Activated CD8-positive, alpha-beta memory T cell treated with anti-CD3 and anti-CD28 coated beads, Interleukin-2, amount 10 ng/mL, durations not matched to agents 7 days and 5 days (primary cell): ENCODE measurements around the gene ADK. TPM values are rescaled to one million over a fixed set of nuclear protein-coding genes. Genes with fewer than 3 reads are reported as not detected.

ENCODE experiments used
- ATAC-seq: fragments of 150-1000 bp; cut with Tn5 transposase; one replicate; pipeline ENCODE4 v1.10.0; 2021; ENCODE audit warnings: moderate library complexity
- CTCF ChIA-PET: fragments of 350-600 bp; sonication (Branson Sonifier 250); formaldehyde crosslinking; loops from one replicate; lab custom pipeline; 2021; ENCODE audit warnings: antibody characterized with exemption; lab: Charles Lee
- DNase-seq: peaks from one replicate; pipeline ENCODE4 v3.0.0-alpha.2; 2020
- H3K27ac Mint-ChIP-seq: one replicate; pipeline ENCODE4 v1.8.0; 2021; ENCODE audit warnings: mild to moderate bottlenecking, mixed read lengths
- H3K27me3 Mint-ChIP-seq: one replicate; pipeline ENCODE4 v1.8.0; 2021; ENCODE audit warnings: mixed read lengths
- H3K36me3 Mint-ChIP-seq: one replicate; pipeline ENCODE4 v1.8.0; 2021; ENCODE audit warnings: mild to moderate bottlenecking, mixed read lengths
- H3K4me1 Mint-ChIP-seq: one replicate; pipeline ENCODE4 v1.8.0; 2021; ENCODE audit warnings: mixed read lengths
- H3K4me3 Mint-ChIP-seq: one replicate; pipeline ENCODE4 v1.8.0; 2021; ENCODE audit warnings: mild to moderate bottlenecking, moderate library complexity, mixed read lengths
- H3K9me3 Mint-ChIP-seq: one replicate; pipeline ENCODE4 v1.8.0; 2022; ENCODE audit warnings: low read depth, mixed read lengths
- total RNA-seq, 2 experiments: library from RNA; stranded (reverse); gene quantifications; one replicate each; pipeline ENCODE4 v1.2.3, GENCODE V29; 2021

The ADK gene
- total RNA-seq, 2 experiments from 2014 or later, result 38.3 to 46.2 TPM

- ATAC-seq (no peak), DNase-seq (no peak)
- CTCF ChIA-PET, result interaction anchor here (0.6 to 1.4 kb wide), 2 partner anchors 13 to 354 kb away, joined by 3 read pairs; no protein-coding TSS in a partner anchor
- H3K27me3 Mint-ChIP-seq, result no peaks in the 10 kb centered on the region
- peaks cover 8% of the 10 kb centered on the region for H3K4me1 Mint-ChIP-seq
- H3K4me3 Mint-ChIP-seq, result no peak overlapping the region
- no peak overlapping the region for H3K27ac Mint-ChIP-seq
- no peaks in the 10 kb centered on the region for H3K9me3 Mint-ChIP-seq
- H3K36me3 Mint-ChIP-seq, result no peaks in the 10 kb centered on the region
Measured at GRCh38 chr10:74306227-74306982, 155.4 kb downstream of the ADK start.

DNA sequence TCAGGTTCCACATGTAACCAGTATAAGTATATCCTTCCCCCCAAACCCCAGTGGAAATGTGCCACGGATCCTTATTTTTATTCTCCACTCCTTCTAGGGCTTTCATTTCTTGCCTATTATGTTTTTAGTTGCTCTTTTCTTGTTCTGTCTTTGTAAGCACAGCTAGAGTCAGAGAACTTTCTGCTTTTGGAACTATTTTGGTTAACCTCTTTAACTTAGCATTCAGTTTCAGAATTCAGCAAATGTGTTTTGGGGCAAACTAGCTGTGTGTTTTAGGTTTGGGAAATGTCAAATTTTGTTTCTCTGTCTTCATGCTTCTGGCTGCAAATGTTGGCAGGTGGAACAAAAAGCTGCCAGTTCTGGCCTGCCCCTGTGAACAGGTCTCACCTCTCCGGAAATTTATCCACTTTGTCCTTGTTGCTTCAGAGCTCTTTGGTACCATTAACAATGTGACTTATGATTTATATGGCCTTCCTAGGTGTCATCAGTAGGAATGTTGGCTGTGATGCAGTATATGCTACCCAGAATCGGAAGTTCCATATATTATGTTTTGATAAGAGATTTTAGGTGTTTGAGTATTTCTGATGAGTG, 156.1 kb downstream of the ADK start:
- H3K27ac Mint-ChIP-seq, result no peak overlapping the region
- CTCF ChIA-PET, result interaction anchor here (0.6 to 1.4 kb wide), 2 partner anchors 14 to 354 kb away, joined by 3 read pairs; no protein-coding TSS in a partner anchor
- H3K27me3 Mint-ChIP-seq, result no peaks in the 10 kb centered on the region
- no peak overlapping the region for H3K4me3 Mint-ChIP-seq
- DNase-seq (no peak), ATAC-seq (no peak)
- peaks cover 8% of the 10 kb centered on the region for H3K4me1 Mint-ChIP-seq
- H3K9me3 Mint-ChIP-seq, result no peaks in the 10 kb centered on the region
- H3K36me3 Mint-ChIP-seq, result no peaks in the 10 kb centered on the region

DNA sequence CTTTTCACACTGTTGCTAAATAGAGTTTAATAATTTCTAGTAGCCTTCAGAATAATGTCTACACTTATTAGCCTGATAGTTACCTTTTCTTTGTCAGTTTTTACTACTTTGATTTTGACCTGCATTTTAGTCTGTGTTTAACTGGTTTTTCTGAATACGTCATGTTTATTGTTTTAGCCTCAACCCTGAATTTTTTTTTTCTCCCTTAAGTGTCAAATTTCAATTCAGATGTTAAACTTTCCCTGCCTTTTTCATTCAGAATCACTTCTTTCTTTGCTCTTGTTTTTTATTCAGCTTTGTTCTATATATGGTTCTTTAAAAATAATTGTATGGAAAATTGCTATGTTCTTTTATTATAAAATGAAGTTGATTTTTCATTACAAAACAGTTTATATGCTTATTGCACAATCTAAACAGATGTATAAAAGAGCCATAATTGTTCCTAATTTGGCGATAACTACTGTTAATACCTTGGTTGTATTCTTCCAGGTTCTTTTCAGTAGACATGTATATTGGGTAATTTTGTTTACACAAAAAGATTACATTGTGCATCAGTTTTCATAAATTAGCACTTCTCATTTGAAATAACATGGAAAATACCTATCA, 159.7 kb downstream of the ADK start:
- CTCF ChIA-PET, result no interaction called here

GRCh38 chr10:74314166-74314565, 163.1 kb downstream of the ADK start:
- CTCF ChIA-PET, result no interaction called here
- peaks cover 23% of the 10 kb centered on the region for H3K36me3 Mint-ChIP-seq
- DNase-seq, result no peak
- H3K9me3 Mint-ChIP-seq, result peaks cover 2% of the 10 kb centered on the region
- no peak for ATAC-seq
- no peaks in the 10 kb centered on the region for H3K4me1 Mint-ChIP-seq
- no peaks in the 10 kb centered on the region for H3K27me3 Mint-ChIP-seq
- no peak overlapping the region for H3K27ac Mint-ChIP-seq
- H3K4me3 Mint-ChIP-seq, result no peak overlapping the region

More for the DNA sequence above, 159.7 kb downstream of the ADK start:
- ATAC-seq (no peak), DNase-seq (no peak)
- H3K36me3 Mint-ChIP-seq, result peaks cover 2% of the 10 kb centered on the region
- no peak overlapping the region for H3K4me3 Mint-ChIP-seq
- H3K9me3 Mint-ChIP-seq, result no peaks in the 10 kb centered on the region
- H3K27ac Mint-ChIP-seq, result no peak overlapping the region
- no peaks in the 10 kb centered on the region for H3K27me3 Mint-ChIP-seq
- H3K4me1 Mint-ChIP-seq, result peaks cover 8% of the 10 kb centered on the region

- no peak for ATAC-seq
- Mint-ChIP-seq H3K27me3 (no peaks in the 10 kb centered on the region), H3K4me3 (no peak overlapping the region), H3K36me3 (peaks cover 53% of the 10 kb centered on the region), H3K4me1 (no peaks in the 10 kb centered on the region), H3K9me3 (peaks cover 14% of the 10 kb centered on the region), H3K27ac (no peak overlapping the region)
- CTCF ChIA-PET, result no interaction called here
- no peak for DNase-seq
Measured at GRCh38 chr10:74320026-74320425, 169.0 kb downstream of the ADK start.

DNA sequence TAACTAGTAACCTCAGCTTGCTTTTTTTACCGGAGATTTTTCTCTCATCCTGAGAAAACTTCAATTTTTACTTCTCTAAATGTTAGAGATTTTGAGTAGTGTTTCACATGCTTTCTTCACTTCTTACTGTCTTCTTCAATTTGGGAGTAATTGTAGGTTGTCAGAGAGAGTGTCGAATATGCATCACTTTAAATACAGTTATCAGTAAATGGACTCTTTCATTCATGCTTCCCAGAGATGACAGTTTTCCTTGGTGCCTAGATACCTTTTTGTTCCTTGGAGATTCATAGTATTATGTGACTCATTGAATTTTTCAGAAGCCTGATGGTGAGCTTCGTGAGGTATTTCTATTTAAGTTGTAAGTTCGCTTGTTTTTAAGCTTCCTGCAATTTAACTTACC, 169.7 kb downstream of the ADK start:
- no peak overlapping the region for H3K27ac Mint-ChIP-seq
- no peaks in the 10 kb centered on the region for H3K27me3 Mint-ChIP-seq
- DNase-seq (no peak), ATAC-seq (no peak)
- H3K4me1 Mint-ChIP-seq, result no peaks in the 10 kb centered on the region
- H3K9me3 Mint-ChIP-seq, result peaks cover 14% of the 10 kb centered on the region
- H3K36me3 Mint-ChIP-seq, result peaks cover 51% of the 10 kb centered on the region
- no peak overlapping the region for H3K4me3 Mint-ChIP-seq
- CTCF ChIA-PET, result no interaction called here

DNA sequence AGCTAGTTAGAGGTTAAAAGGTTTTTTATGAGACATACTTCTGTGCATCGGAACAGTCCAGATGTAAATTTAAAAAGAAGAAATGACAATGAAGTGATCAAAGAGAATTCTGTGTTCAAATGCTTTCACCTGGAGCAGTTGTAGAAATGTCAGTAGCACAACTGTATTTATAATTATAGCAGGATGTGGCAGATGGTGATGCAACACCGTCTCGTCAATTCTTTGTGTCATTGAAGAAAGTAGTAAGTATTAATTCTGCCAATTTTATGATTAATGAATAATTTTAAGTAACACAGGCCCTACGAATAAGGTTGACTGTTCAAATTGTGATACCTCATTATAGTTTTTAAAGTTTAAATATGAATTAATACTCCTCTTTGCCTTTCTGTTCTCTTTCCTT, 171.1 kb downstream of the ADK start:
- Mint-ChIP-seq H3K36me3 (peaks cover 47% of the 10 kb centered on the region), H3K27me3 (no peaks in the 10 kb centered on the region), H3K9me3 (peaks cover 14% of the 10 kb centered on the region), H3K4me1 (no peaks in the 10 kb centered on the region), H3K27ac (no peak overlapping the region), H3K4me3 (no peak overlapping the region)
- CTCF ChIA-PET, result no interaction called here
- ATAC-seq (no peak), DNase-seq (no peak)

DNA sequence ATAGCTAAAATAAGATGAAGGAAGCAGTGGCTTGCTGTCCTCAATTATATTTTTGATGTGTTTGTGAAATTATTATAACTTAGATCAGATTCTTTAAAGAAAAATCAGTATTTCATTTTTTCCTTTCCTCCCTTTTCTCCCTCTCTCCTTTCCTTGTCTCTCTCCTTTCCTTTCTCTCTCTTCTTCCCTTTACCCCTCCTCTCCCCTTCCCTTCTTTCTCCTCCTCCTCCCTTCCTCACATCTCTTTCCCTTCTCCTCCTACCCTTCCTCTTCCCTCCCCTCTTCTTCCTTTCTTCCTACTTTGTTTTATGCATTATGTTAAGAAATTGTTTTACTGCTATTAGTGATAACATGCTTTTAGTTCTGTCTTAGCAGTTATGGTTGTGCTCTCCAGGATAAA, 171.5 kb downstream of the ADK start:
- DNase-seq, result no peak
- no peak for ATAC-seq
- Mint-ChIP-seq H3K36me3 (peaks cover 45% of the 10 kb centered on the region), H3K4me1 (no peaks in the 10 kb centered on the region), H3K27me3 (no peaks in the 10 kb centered on the region), H3K4me3 (no peak overlapping the region), H3K27ac (no peak overlapping the region), H3K9me3 (peaks cover 14% of the 10 kb centered on the region)
- CTCF ChIA-PET, result no interaction called here

GRCh38 chr10:74328388-74328787, 177.4 kb downstream of the ADK start:
- no peak overlapping the region for H3K4me3 Mint-ChIP-seq
- no peak for DNase-seq
- ATAC-seq, result no peak
- H3K4me1 Mint-ChIP-seq, result no peaks in the 10 kb centered on the region
- CTCF ChIA-PET, result no interaction called here
- H3K27me3 Mint-ChIP-seq, result no peaks in the 10 kb centered on the region
- H3K27ac Mint-ChIP-seq, result no peak overlapping the region
- H3K36me3 Mint-ChIP-seq, result peaks cover 31% of the 10 kb centered on the region
- no peaks in the 10 kb centered on the region for H3K9me3 Mint-ChIP-seq

GRCh38 chr10:74329873-74330272, 178.9 kb downstream of the ADK start:
- ATAC-seq (no peak), DNase-seq (no peak)
- Mint-ChIP-seq H3K4me3 (no peak overlapping the region), H3K9me3 (no peaks in the 10 kb centered on the region), H3K27ac (no peak overlapping the region), H3K27me3 (no peaks in the 10 kb centered on the region), H3K36me3 (peaks cover 28% of the 10 kb centered on the region), H3K4me1 (no peaks in the 10 kb centered on the region)
- CTCF ChIA-PET, result no interaction called here

- CTCF ChIA-PET, result no interaction called here
- H3K4me1 Mint-ChIP-seq, result no peaks in the 10 kb centered on the region
- no peaks in the 10 kb centered on the region for H3K27me3 Mint-ChIP-seq
- H3K27ac Mint-ChIP-seq, result no peak overlapping the region
- H3K4me3 Mint-ChIP-seq, result no peak overlapping the region
- no peaks in the 10 kb centered on the region for H3K9me3 Mint-ChIP-seq
- ATAC-seq (no peak), DNase-seq (no peak)
- H3K36me3 Mint-ChIP-seq, result peaks cover 29% of the 10 kb centered on the region
Measured at GRCh38 chr10:74330646-74331045, 179.6 kb downstream of the ADK start.

- Mint-ChIP-seq H3K36me3 (peaks cover 27% of the 10 kb centered on the region), H3K4me1 (no peaks in the 10 kb centered on the region), H3K27me3 (no peaks in the 10 kb centered on the region), H3K4me3 (no peak overlapping the region), H3K27ac (no peak overlapping the region), H3K9me3 (no peaks in the 10 kb centered on the region)
- no peak for ATAC-seq
- CTCF ChIA-PET, result no interaction called here
- no peak for DNase-seq
Measured at GRCh38 chr10:74332398-74332797, 181.4 kb downstream of the ADK start.

GRCh38 chr10:74333174-74333573, 182.2 kb downstream of the ADK start:
- CTCF ChIA-PET, result no interaction called here
- peaks cover 27% of the 10 kb centered on the region for H3K36me3 Mint-ChIP-seq

DNA sequence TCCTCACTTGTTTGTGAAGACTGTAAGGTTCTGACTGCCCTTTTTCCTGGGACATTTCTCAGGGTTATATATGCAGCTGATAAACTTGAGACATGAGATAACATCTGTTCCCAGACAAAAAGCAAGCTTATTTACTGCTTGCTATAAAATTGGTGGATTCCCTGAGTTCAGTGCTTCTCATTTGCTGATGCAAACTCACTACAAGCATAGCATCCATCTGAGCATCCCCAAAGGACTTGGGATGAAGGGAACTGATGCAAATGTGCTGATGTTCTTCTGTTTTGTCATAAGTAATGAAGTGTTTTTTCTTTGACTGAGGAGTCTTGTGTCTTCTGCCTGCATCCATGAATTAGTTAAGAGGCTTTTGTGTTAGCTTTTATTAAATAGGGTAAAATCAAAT, 183.2 kb downstream of the ADK start:
- DNase-seq (no peak), ATAC-seq (no peak)
- Mint-ChIP-seq H3K27ac (no peak overlapping the region), H3K9me3 (no peaks in the 10 kb centered on the region), H3K4me1 (no peaks in the 10 kb centered on the region), H3K27me3 (no peaks in the 10 kb centered on the region), H3K36me3 (peaks cover 23% of the 10 kb centered on the region), H3K4me3 (no peak overlapping the region)
- CTCF ChIA-PET, result no interaction called here

More at GRCh38 chr10:74333174-74333573, 182.2 kb downstream of the ADK start:
- no peak for ATAC-seq
- H3K4me3 Mint-ChIP-seq, result no peak overlapping the region
- H3K4me1 Mint-ChIP-seq, result no peaks in the 10 kb centered on the region
- no peak for DNase-seq
- H3K27me3 Mint-ChIP-seq, result no peaks in the 10 kb centered on the region
- H3K27ac Mint-ChIP-seq, result no peak overlapping the region
- no peaks in the 10 kb centered on the region for H3K9me3 Mint-ChIP-seq
